Measurements from ENCODE around the gene MKKS. TPM values are rescaled to one million over a fixed set of nuclear protein-coding genes. Genes with fewer than 3 reads are reported as not detected.

The MKKS gene
- total RNA-seq, 1 experiment from 2014 or later: 10.6 TPM

GRCh38 chr20:10470276-10470675 lies 36.3 kb upstream of the MKKS start:
- Histone ChIP-seq H3K9ac (ENCODE audit: extremely low read depth, insufficient read length, low read length) (no peak overlapping the region), H2BK120ac (ENCODE audit: low read depth, low read length, poor library complexity, severe bottlenecking) (no peak overlapping the region), H3K4me2 (ENCODE audit: insufficient read depth, insufficient read length, low read length) (no peak overlapping the region), H3K79me2 (ENCODE audit: insufficient read depth, low read length) (no peaks in the 10 kb centered on the region), H4K91ac (ENCODE audit: insufficient read length, low read depth, low read length) (no peak overlapping the region), H3K23ac (ENCODE audit: insufficient read length, low read depth, low read length) (no peak overlapping the region), H3K56ac (ENCODE audit: insufficient read length, low read depth, low read length) (no peak overlapping the region), H3K4ac (ENCODE audit: low read depth, low read length) (no peak overlapping the region), H3K79me1 (ENCODE audit: insufficient read depth, low read depth, low read length, poor library complexity, severe bottlenecking) (no peaks in the 10 kb centered on the region), H2BK20ac (ENCODE audit: low read depth, low read length, poor library complexity, severe bottlenecking) (no peak overlapping the region), H2BK15ac (ENCODE audit: low read depth, low read length) (no peak overlapping the region), H3K9me3 (ENCODE audit: control insufficient read depth, low read depth, low read length) (no peaks in the 10 kb centered on the region), H3K4me1 (ENCODE audit: insufficient read depth, low read length) (peaks cover 4% of the 10 kb centered on the region; the same call in 1 of the 2 replicates), H4K8ac (replicated peaks; ENCODE audit: insufficient read length, low read depth, low read length) (no peak overlapping the region), H3K27ac (ENCODE audit: insufficient read length, low read depth, low read length) (no peak overlapping the region), H3K23me2 (ENCODE audit: insufficient read length, low read depth, low read length, poor library complexity, severe bottlenecking) (no peaks in the 10 kb centered on the region), H2BK12ac (ENCODE audit: insufficient read length, low read depth, low read length) (no peak overlapping the region), H2AFZ (ENCODE audit: low read length) (no peak overlapping the region), H3K14ac (ENCODE audit: insufficient read depth, low read length) (no peak overlapping the region), H2AK5ac (ENCODE audit: insufficient read length, low read length) (no peak overlapping the region), H4K5ac (ENCODE audit: insufficient read length, low read depth, low read length) (no peak overlapping the region), H3K18ac (ENCODE audit: insufficient read length, low read depth, low read length) (no peak overlapping the region), H3K27me3 (ENCODE audit: insufficient read depth, low read length) (no peaks in the 10 kb centered on the region), H2BK5ac (ENCODE audit: insufficient read length, low read length) (no peak overlapping the region), H4K20me1 (ENCODE audit: control insufficient read depth, insufficient read depth, insufficient read length) (no peaks in the 10 kb centered on the region), H3T11ph (ENCODE audit: low read length) (no peak overlapping the region)
- no peak overlapping the region for H3K27ac Mint-ChIP-seq
- no peaks in the 10 kb centered on the region for H3K9me3 Mint-ChIP-seq
- peaks cover 0 to 2% (median 0%) of the 10 kb centered on the region in 3 experiments; a peak in 3 of 7 replicates for H3K36me3 Mint-ChIP-seq (ENCODE audit: insufficient read depth in 1 of 3, low read depth in 3 of 3)
- H3K4me3 Mint-ChIP-seq: peak overlapping the region in 1 of 2 experiments; percentile 25; a peak in 1 of 5 replicates
- WGBS (ENCODE audit: extremely low coverage, insufficient read length, low lambda C conversion rate): no CpG with 5 or more reads among the region's 6 CpGs
- no peak for DNase-seq
- H3K27me3 Mint-ChIP-seq (ENCODE audit: low read depth): no peaks in the 10 kb centered on the region
- no peak for TF ChIP-seq CTCF (conservative IDR thresholded peaks at IDR 0.05)
- H3K4me1 Mint-ChIP-seq: peaks cover 77 to 81% of the 10 kb centered on the region in 2 experiments
